GM12891 (cell line): Measurements from ENCODE around the gene MCTP2.

Experiments used
- POLR2A ChIP-seq: IDR thresholded peaks from 2 replicates; pipeline ENCODE4 v1.6.1; 2011; ENCODE audit warnings: low read depth, low read length, control low read depth
- POLR2AphosphoS5 ChIP-seq: IDR thresholded peaks from 2 replicates; pipeline ENCODE4 v1.6.1; 2011; ENCODE audit warnings: low read depth, low read length, control low read depth

DNA sequence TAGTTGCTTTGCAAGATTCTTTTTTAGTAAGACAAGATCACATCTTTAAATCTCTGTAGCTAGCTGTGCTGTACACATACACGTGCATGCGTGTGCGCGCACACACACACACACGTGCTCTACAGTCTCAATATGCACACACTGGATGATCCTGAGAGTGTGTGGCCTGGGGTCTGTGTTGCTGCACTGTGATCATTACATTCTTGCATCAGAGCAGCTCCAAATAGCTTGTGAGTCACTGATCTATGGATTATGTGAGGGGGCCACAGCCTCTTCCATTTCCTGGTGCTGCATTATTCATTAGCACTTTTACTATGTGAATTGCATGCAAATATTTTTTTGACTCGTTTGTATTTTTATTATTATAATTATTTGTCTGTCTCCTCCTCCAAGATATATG, 34.6 kb downstream of the MCTP2 start:
- TF ChIP-seq POLR2AphosphoS5 = no peak
- no peak for TF ChIP-seq POLR2A
